GM18498 (cell line): ENCODE data around the gene LSP1.

ENCODE experiments used
- ATAC-seq: cut with Tn5 transposase; IDR thresholded peaks from one replicate; pipeline ENCODE4 v1.9.1; 2021; ENCODE audit warnings: mild to moderate bottlenecking, moderate library complexity; ENCODE audit not compliant: unreplicated experiment

LSP1 gene

GRCh38 chr11:1847006-1847735 lies 5.7 kb upstream of the LSP1 start:
- no peak for ATAC-seq

GRCh38 chr11:1847926-1848639 lies 4.8 kb upstream of the LSP1 start:
- no peak for ATAC-seq

- ATAC-seq: no peak
Measured at GRCh38 chr11:1848640-1849430, 4.0 kb upstream of the LSP1 start.

GRCh38 chr11:1851468-1852180 lies 1.3 kb upstream of the LSP1 start:
- ATAC-seq: no peak

- no peak for ATAC-seq
Measured at GRCh38 chr11:1852271-1852876, 510 bp upstream of the LSP1 start.

- ATAC-seq: no peak
Measured at GRCh38 chr11:1853376-1854131, 670 bp downstream of the LSP1 start.

GRCh38 chr11:1854132-1854948 lies 1.5 kb downstream of the LSP1 start:
- peak; percentile 14 for ATAC-seq

- ATAC-seq: peak; percentile 37
Measured at GRCh38 chr11:1854949-1855885, 2.3 kb downstream of the LSP1 start.

GRCh38 chr11:1855886-1856265 lies 3.0 kb downstream of the LSP1 start:
- ATAC-seq: no peak

GRCh38 chr11:1856306-1857005 lies 3.6 kb downstream of the LSP1 start:
- ATAC-seq: no peak

GRCh38 chr11:1857064-1857463 lies 4.2 kb downstream of the LSP1 start:
- no peak for ATAC-seq

GRCh38 chr11:1858154-1858553 lies 5.3 kb downstream of the LSP1 start:
- ATAC-seq: no peak

- no peak for ATAC-seq
Measured at GRCh38 chr11:1858576-1858975, 5.7 kb downstream of the LSP1 start.

- ATAC-seq: no peak
Measured at GRCh38 chr11:1859004-1859403, 6.1 kb downstream of the LSP1 start.

- ATAC-seq: no peak
Measured at GRCh38 chr11:1860108-1860507, 7.2 kb downstream of the LSP1 start.

GRCh38 chr11:1861435-1862411 lies 8.8 kb downstream of the LSP1 start:
- ATAC-seq: no peak
